BLaER1 (cell line): Measurements from ENCODE around the gene EHD4.

Source experiments
- H3K27ac ChIP-seq: shearing (Covaris generic); formaldehyde crosslinking; 2 replicates; pipeline ENCODE4 v1.8.1; 2022
- H3K27me3 ChIP-seq: shearing (Covaris generic); formaldehyde crosslinking; 2 replicates; pipeline ENCODE4 v1.8.1; 2022
- H3K36me3 ChIP-seq: shearing (Covaris generic); formaldehyde crosslinking; 2 replicates; pipeline ENCODE4 v1.8.1; 2022
- H3K4me1 ChIP-seq: shearing (Covaris generic); formaldehyde crosslinking; 2 replicates; pipeline ENCODE4 v1.8.1; 2022
- H3K4me2 ChIP-seq: shearing (Covaris generic); formaldehyde crosslinking; 2 replicates; pipeline ENCODE4 v1.8.1; 2022
- H3K4me3 ChIP-seq: shearing (Covaris generic); formaldehyde crosslinking; 2 replicates; pipeline ENCODE4 v1.8.1; 2022
- H3K9ac ChIP-seq: shearing (Covaris generic); formaldehyde crosslinking; 2 replicates; pipeline ENCODE4 v1.8.1; 2022
- H3K9me3 ChIP-seq: shearing (Covaris generic); formaldehyde crosslinking; 2 replicates; pipeline ENCODE4 v1.8.1; 2022
- H4K20me1 ChIP-seq: shearing (Covaris generic); formaldehyde crosslinking; 2 replicates; pipeline ENCODE4 v1.8.1; 2022
- Cebpa-rat ChIP-seq: shearing (Covaris generic); IDR thresholded peaks from 2 replicates; pipeline ENCODE4 v1.8.1; 2022

The EHD4 gene

DNA sequence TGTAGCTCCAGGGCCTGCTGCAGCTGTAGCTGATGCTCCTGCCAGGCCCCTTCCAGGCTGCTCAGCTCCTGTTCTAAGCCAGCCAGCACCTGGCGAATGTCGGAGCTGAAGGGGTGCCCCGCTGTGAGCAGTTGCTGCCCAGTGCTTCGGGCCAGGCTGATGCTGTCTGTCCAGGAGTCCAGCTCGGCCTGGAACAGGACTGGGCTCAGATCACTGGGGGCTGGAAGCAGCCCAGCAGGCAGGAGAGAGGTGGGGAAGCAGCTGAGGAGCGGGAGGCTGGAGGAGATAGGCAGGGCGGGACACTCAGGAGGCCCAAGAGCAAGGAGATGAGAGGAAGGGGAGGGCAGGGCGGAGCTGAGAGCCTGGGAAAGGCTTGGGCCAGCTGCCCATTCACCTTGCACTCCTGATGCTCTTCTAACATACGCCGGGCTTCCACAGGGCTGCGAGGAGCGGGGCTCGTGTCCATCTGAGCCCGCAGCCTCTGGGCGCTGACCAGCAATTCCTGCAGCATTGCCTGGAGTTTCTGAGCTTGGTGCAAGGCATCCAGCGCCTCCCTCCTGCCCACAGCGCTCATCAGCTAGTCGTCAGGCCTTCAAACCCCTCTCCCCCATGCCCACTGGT, 110.5 kb downstream of the EHD4 start:
- H4K20me1 ChIP-seq = no peaks in the 10 kb centered on the region
- H3K9ac ChIP-seq = 0 out of 2 replicates have a peak overlapping the region, but pooled peaks have one; percentile 11
- H3K4me3 ChIP-seq = no peak overlapping the region
- H3K36me3 ChIP-seq = no peaks in the 10 kb centered on the region
- peak overlapping the region; percentile 15; the same call in 1 of the 2 replicates for H3K27ac ChIP-seq
- no peaks in the 10 kb centered on the region for H3K9me3 ChIP-seq
- H3K27me3 ChIP-seq = no peaks in the 10 kb centered on the region
- peaks cover 66% of the 10 kb centered on the region for H3K4me1 ChIP-seq
- H3K4me2 ChIP-seq = peak overlapping the region; percentile 76
- TF ChIP-seq Cebpa-rat = no peak

DNA sequence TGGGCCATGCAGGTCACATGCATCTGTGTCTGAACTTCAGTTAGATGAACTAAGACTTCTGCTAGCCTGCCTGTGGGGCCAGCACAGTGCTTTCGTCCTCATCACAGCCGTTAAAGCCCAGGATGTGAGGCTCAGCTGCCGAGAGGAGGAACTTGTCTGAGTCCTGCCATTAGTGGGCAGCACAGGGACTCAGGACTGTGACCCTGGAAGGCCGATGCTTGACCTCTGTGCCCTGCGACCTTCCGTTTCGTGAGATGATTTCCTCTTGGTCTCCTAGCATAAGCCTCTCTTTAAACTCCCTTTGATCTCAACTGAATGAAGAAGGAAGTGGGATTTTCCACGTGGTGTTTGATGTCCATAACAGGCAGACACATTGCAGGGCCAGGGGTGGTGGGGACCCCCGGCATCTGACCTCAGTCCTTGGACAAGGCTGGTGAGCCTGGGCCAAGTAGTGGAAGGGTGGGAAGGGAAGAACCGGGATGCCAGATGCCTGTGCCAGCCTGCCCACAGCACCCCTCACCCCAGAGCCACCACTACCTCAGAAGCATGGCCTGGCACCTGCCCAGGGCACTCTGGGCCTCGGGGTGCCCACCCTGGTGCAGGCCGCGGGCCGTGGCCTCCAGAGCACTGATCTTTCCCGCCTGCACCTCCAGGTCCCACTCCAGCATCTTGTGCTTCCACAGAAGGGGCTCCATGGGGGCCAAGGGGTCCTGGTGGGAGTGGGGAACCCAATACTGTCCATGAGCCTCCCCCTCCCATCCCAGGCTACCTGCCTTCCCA, 112.1 kb downstream of the EHD4 start:
- no peak overlapping the region for H3K4me3 ChIP-seq
- no peaks in the 10 kb centered on the region for H3K27me3 ChIP-seq
- TF ChIP-seq Cebpa-rat = no peak

DNA sequence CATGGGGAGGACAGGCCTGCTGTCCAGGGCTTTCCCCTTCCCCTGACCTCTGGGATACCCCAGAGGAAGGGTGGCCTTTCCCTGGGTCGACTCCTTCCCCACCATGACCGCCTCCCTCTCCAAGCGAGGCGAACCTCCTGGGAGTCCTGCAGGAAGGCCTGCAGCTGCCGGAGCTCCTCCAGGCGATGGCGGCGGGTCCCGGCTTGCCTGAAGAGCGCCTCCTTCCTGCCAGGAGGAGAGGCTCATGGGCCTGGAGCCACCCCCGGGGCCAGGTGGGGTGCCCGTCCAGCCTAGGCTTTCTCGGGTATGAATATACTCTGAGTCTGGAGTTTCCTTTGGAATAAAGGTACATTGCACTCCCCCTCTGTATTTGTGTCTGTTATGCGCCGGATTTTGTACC, 113.6 kb downstream of the EHD4 start:
- Histone ChIP-seq H4K20me1 (no peaks in the 10 kb centered on the region), H3K27me3 (no peaks in the 10 kb centered on the region), H3K4me3 (no peak overlapping the region), H3K27ac (no peak overlapping the region), H3K4me2 (no peak overlapping the region), H3K4me1 (peaks cover 73% of the 10 kb centered on the region), H3K9me3 (no peaks in the 10 kb centered on the region), H3K36me3 (no peaks in the 10 kb centered on the region), H3K9ac (no peak overlapping the region)
- no peak for TF ChIP-seq Cebpa-rat

More for the DNA sequence above, 112.1 kb downstream of the EHD4 start:
- peak overlapping the region; percentile 48 for H3K27ac ChIP-seq
- H3K4me2 ChIP-seq = peak overlapping the region; percentile 76
- no peaks in the 10 kb centered on the region for H3K9me3 ChIP-seq
- H3K4me1 ChIP-seq = peaks cover 65% of the 10 kb centered on the region
- H3K36me3 ChIP-seq = no peaks in the 10 kb centered on the region
- no peaks in the 10 kb centered on the region for H4K20me1 ChIP-seq
- H3K9ac ChIP-seq = no peak overlapping the region

DNA sequence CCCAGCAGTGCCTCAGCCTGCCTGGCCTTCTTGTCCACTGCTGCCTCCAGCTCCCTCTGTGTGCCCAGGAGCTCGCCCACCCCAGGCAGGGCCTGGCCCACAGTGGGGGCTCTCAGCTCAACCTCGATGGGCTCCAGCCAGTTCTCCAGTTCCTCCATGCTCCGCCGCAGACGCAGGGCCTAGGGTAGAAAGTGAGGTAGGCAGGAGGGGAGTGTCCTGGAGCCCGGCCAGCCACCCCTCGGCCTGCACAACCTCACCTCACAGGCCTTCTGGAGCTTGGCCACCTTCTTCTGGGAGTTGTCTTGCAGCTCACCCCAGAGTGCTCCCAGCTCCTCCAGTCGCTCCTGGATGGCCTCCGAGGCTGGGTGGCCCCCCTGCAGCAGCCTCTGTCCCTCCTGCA, 115.0 kb downstream of the EHD4 start:
- Histone ChIP-seq H3K9ac (no peak overlapping the region), H3K36me3 (no peaks in the 10 kb centered on the region), H3K4me3 (no peak overlapping the region), H3K4me1 (peaks cover 58% of the 10 kb centered on the region), H3K27ac (no peak overlapping the region), H3K4me2 (no peak overlapping the region), H3K27me3 (no peaks in the 10 kb centered on the region), H4K20me1 (no peaks in the 10 kb centered on the region), H3K9me3 (no peaks in the 10 kb centered on the region)
- TF ChIP-seq Cebpa-rat = no peak

DNA sequence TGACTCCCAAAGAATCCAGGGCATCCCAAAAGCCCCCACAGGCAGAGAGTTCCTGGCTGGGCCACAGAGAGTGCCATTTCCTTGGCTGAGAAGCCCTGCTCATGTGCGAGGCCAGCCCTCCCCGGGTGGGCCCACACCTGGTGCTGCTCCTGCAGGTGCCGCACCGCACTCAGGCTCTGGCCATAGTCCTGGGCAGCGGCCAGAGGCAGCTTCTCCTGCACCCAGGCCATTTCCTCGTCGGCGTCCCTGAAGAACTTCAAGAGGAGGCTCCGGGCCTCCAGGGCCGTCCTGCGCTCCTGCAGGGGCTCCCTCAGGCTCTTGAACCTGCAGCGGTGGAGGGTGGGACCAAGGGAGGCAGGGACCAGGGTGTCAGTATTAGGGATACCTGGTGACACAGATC, 115.6 kb downstream of the EHD4 start:
- Histone ChIP-seq H3K4me1 (peaks cover 52% of the 10 kb centered on the region), H3K36me3 (no peaks in the 10 kb centered on the region), H3K4me2 (no peak overlapping the region), H3K9me3 (no peaks in the 10 kb centered on the region), H3K4me3 (no peak overlapping the region), H3K27me3 (no peaks in the 10 kb centered on the region), H4K20me1 (no peaks in the 10 kb centered on the region), H3K27ac (no peak overlapping the region), H3K9ac (no peak overlapping the region)
- TF ChIP-seq Cebpa-rat = no peak

DNA sequence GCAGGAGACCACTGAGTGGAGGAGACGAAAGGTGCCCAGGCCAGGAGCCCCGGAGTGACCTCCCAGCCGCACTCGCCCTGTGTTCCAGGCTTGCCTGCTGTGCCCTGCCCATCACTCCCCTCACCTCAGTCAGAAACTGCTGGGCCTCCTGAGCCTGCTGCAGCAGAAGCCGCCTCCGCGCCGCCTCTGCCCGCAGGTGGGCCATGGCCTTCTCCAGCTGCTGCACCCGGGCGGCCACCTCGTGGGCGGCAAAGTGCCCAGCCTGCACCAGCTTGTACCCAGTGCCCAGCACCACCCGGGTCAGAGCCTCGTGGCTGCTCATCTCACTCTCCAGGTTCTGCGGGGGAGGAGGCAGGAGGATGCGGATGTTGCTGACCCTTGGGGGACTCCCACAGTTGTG, 116.1 kb downstream of the EHD4 start:
- H3K4me3 ChIP-seq = no peak overlapping the region
- H3K9me3 ChIP-seq = no peaks in the 10 kb centered on the region
- H3K4me1 ChIP-seq = peaks cover 48% of the 10 kb centered on the region
- no peaks in the 10 kb centered on the region for H3K36me3 ChIP-seq
- H3K27ac ChIP-seq = no peak overlapping the region
- peak overlapping the region; percentile 35; the same call in 1 of the 2 replicates for H3K4me2 ChIP-seq
- H3K27me3 ChIP-seq = no peaks in the 10 kb centered on the region
- no peak for TF ChIP-seq Cebpa-rat
- H4K20me1 ChIP-seq = no peaks in the 10 kb centered on the region
- H3K9ac ChIP-seq = no peak overlapping the region

DNA sequence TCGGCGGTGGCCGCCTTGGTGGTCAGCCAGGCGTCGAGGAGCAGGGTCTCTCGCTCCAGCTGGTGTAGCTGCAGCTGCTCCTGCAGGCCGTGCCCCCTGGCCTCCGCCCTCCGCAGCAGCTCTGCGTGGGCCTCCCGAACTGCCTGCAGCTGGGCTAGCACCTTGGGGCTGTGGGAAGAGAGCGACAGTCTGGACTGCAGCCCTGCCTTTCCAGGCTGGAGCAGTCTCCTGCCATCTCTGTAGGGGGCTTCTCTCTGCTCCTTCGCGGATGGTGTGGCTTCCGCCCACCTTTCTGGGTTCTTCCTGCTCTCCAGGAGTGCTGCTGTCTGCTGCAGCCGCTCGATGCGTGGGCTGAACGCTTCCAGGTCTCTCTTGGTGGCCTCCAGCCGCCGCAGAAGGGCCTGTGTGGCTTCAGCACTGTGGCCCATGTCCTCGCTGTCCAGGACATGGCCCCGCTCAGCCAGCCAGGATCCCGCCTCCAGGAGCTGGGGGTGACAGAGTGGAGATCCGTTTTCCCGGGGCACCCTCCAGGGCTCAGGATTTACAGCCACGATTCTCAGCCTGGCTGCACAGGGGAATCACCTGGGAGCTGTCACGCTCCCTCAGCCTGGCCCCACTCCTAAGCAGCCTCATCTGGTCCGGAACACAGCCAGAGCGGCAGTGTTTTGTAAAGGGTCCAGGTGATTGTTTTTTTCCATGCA, 116.9 kb downstream of the EHD4 start:
- Histone ChIP-seq H3K27me3 (peaks cover 8% of the 10 kb centered on the region), H3K27ac (no peak overlapping the region), H3K4me3 (no peak overlapping the region), H3K9me3 (no peaks in the 10 kb centered on the region), H3K36me3 (no peaks in the 10 kb centered on the region), H3K9ac (peak overlapping the region; percentile 27; the same call in 1 of the 2 replicates), H3K4me2 (peak overlapping the region; percentile 35; the same call in 1 of the 2 replicates), H3K4me1 (peaks cover 48% of the 10 kb centered on the region), H4K20me1 (peaks cover 6% of the 10 kb centered on the region; the same call in 1 of the 2 replicates)
- TF ChIP-seq Cebpa-rat = no peak

DNA sequence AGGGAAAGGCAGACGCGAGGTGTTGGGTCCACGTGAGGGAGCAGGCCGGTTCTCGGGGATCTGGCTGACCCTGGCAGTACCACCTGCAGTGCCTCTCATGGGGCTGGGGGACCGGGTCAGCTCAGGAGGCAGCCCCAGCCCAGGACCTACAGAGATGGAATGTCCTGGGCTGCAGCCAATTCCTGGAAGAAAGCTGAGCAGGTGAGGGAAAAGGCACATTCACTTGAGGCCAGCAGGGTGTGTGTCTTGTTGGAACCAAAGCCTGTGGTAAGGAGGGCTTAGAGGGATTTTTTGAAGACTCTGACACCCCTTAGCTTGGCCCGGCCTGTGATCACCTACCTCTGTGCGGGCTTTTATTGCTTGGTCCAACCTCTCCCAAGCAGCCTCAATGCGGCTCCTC, 117.9 kb downstream of the EHD4 start:
- no peak for TF ChIP-seq Cebpa-rat
- Histone ChIP-seq H3K27me3 (peaks cover 8% of the 10 kb centered on the region), H3K9me3 (no peaks in the 10 kb centered on the region), H3K4me2 (no peak overlapping the region), H3K9ac (no peak overlapping the region), H4K20me1 (peaks cover 6% of the 10 kb centered on the region; the same call in 1 of the 2 replicates), H3K36me3 (no peaks in the 10 kb centered on the region), H3K4me3 (no peak overlapping the region), H3K27ac (no peak overlapping the region), H3K4me1 (peaks cover 43% of the 10 kb centered on the region)

DNA sequence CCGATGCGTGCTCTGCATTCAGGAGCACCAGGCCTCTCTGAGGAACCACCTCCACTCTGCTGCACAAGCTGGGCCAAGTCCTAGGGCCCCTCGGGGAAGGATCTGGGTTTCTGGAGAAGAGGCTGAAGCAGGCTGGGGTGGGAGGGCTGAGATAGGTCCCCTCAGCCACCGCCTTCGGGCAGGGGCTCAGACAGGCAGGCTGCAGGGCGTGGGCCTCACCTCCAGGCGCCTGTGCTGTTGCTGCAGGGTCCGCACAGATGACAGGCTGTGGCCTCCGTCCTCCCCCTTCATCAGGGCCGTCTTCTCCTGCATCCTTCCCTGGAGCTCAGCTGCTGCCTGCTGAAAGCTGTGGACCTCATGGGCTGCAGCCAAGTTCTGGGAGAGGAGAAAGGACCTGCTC, 118.5 kb downstream of the EHD4 start:
- H3K9ac ChIP-seq = no peak overlapping the region
- peaks cover 40% of the 10 kb centered on the region for H3K4me1 ChIP-seq
- H3K27ac ChIP-seq = no peak overlapping the region
- H3K4me2 ChIP-seq = no peak overlapping the region
- H3K36me3 ChIP-seq = peaks cover 5% of the 10 kb centered on the region; the same call in 1 of the 2 replicates
- peaks cover 8% of the 10 kb centered on the region for H3K27me3 ChIP-seq
- no peaks in the 10 kb centered on the region for H3K9me3 ChIP-seq
- H4K20me1 ChIP-seq = peaks cover 6% of the 10 kb centered on the region; the same call in 1 of the 2 replicates
- H3K4me3 ChIP-seq = no peak overlapping the region
- no peak for TF ChIP-seq Cebpa-rat
